HG02623 (cell line): ENCODE data around the gene PITPNM1.
"Not testable (repeated sequence)": the region's sequence is repeated elsewhere in the genome, so short reads cannot be mapped to it uniquely, and the experiment has no call there.

Experiments used
- ATAC-seq: cut with Tn5 transposase; IDR thresholded peaks from one replicate; pipeline ENCODE4 v1.9.1; 2021; ENCODE audit warnings: moderate library complexity; ENCODE audit not compliant: unreplicated experiment

The PITPNM1 gene

GRCh38 chr11:67468056-67468455, 37.1 kb downstream of the PITPNM1 start:
- ATAC-seq: no peak

GRCh38 chr11:67466962-67467771, 38.0 kb downstream of the PITPNM1 start:
- no peak for ATAC-seq

- ATAC-seq: no peak
These were observed 38.8 kb downstream of the PITPNM1 start for GRCh38 chr11:67466367-67466766.

- not testable (repeated sequence) for ATAC-seq
These were observed 39.6 kb downstream of the PITPNM1 start for GRCh38 chr11:67465530-67465929.

- ATAC-seq: no peak
These were observed 40.0 kb downstream of the PITPNM1 start for GRCh38 chr11:67465189-67465510.

GRCh38 chr11:67464411-67465188, 40.6 kb downstream of the PITPNM1 start:
- ATAC-seq: no peak

- ATAC-seq: no peak
These were observed 41.3 kb downstream of the PITPNM1 start for GRCh38 chr11:67463680-67464410.

- ATAC-seq: no peak
These were observed 42.0 kb downstream of the PITPNM1 start for GRCh38 chr11:67463186-67463585.

GRCh38 chr11:67458266-67458665, 46.9 kb downstream of the PITPNM1 start:
- ATAC-seq: no peak

- ATAC-seq: no peak
These were observed 47.7 kb downstream of the PITPNM1 start for GRCh38 chr11:67457453-67457852.

GRCh38 chr11:67456068-67456705, 49.0 kb downstream of the PITPNM1 start:
- ATAC-seq: no peak

- ATAC-seq: no peak
These were observed 50.1 kb downstream of the PITPNM1 start, which contains the start of gene CABP4 for GRCh38 chr11:67455054-67455453. CABP4 (plus strand) TSS chr11:67455354; CDS start chr11:67455424, 70 bp downstream.

- ATAC-seq: no peak
These were observed 51.1 kb downstream of the PITPNM1 start for GRCh38 chr11:67453816-67454732.

- no peak for ATAC-seq
These were observed 52.8 kb downstream of the PITPNM1 start, which contains the start of gene GPR152 for GRCh38 chr11:67452141-67452952. GPR152 (minus strand) TSS chr11:67452729; CDS start chr11:67452724, 5 bp downstream.

- ATAC-seq: no peak
These were observed 53.5 kb downstream of the PITPNM1 start for GRCh38 chr11:67451658-67451976.

- ATAC-seq: no peak
These were observed 54.1 kb downstream of the PITPNM1 start for GRCh38 chr11:67450796-67451657.

- ATAC-seq: no peak
These were observed 55.9 kb downstream of the PITPNM1 start for GRCh38 chr11:67449116-67449844.

- no peak for ATAC-seq
These were observed 56.9 kb downstream of the PITPNM1 start for GRCh38 chr11:67448220-67448609.
